Activated CD8-positive, alpha-beta T cell treated with anti-CD3 and anti-CD28 coated beads, Interleukin-2, amount 10 ng/mL, durations not matched to agents 7 days and 5 days (primary cell): ENCODE data around the gene AGBL2. TPM values are rescaled to one million over a fixed set of nuclear protein-coding genes. Genes with fewer than 3 reads are reported as not detected.
"Not testable (repeated sequence)": the region's sequence is repeated elsewhere in the genome, so short reads cannot be mapped to it uniquely, and the experiment has no call there.

Source experiments
- ATAC-seq: fragments of 150-1000 bp; cut with Tn5 transposase; one replicate; pipeline ENCODE4 v1.10.0; 2021; ENCODE audit warnings: moderate library complexity
- CTCF ChIA-PET: fragments of 350-600 bp; sonication (Branson Sonifier 250); formaldehyde crosslinking; loops from one replicate; lab custom pipeline; 2021; ENCODE audit warnings: antibody characterized with exemption; lab: Charles Lee
- POLR2A ChIA-PET: fragments of 350-600 bp; sonication (Branson Sonifier 250); formaldehyde crosslinking; loops from one replicate; lab custom pipeline; 2021; ENCODE audit warnings: antibody characterized with exemption; lab: Charles Lee
- DNase-seq: peaks from one replicate; pipeline ENCODE4 v3.0.0-alpha.2; 2020
- H3K27ac Mint-ChIP-seq: one replicate; pipeline ENCODE4 v1.8.0; 2021; ENCODE audit warnings: mild to moderate bottlenecking, mixed read lengths
- H3K27me3 Mint-ChIP-seq: one replicate; pipeline ENCODE4 v1.8.0; 2021; ENCODE audit warnings: low read depth, mixed read lengths
- H3K36me3 Mint-ChIP-seq: one replicate; pipeline ENCODE4 v1.8.0; 2021; ENCODE audit warnings: low read depth, mixed read lengths
- H3K4me1 Mint-ChIP-seq: one replicate; pipeline ENCODE4 v1.8.0; 2021; ENCODE audit warnings: low read depth, mixed read lengths
- H3K4me3 Mint-ChIP-seq: one replicate; pipeline ENCODE4 v1.8.0; 2021; ENCODE audit warnings: mild to moderate bottlenecking, mixed read lengths
- H3K9me3 Mint-ChIP-seq: one replicate; pipeline ENCODE4 v1.8.0; 2022; ENCODE audit warnings: mixed read lengths; ENCODE audit not compliant: insufficient read depth
- total RNA-seq, 2 experiments: library from RNA; stranded (reverse); gene quantifications; one replicate each; pipeline ENCODE4 v1.2.3, GENCODE V29; 2021

AGBL2 gene
- total RNA-seq = 1 to 10 TPM; 5.6 to 7.8 TPM

GRCh38 chr11:47715082-47715669, at the start of gene AGBL2:
TSS of gene AGBL2 (minus strand) at chr11:47715369. CDS start at chr11:47714650, 719 bp downstream.
- Mint-ChIP-seq H3K36me3 (peaks cover 31% of the 10 kb centered on the region), H3K9me3 (no peaks in the 10 kb centered on the region), H3K4me3 (peak within 1 kb of the TSS; percentile 94), H3K27me3 (no peaks in the 10 kb centered on the region), H3K27ac (peak within 1 kb of the TSS; percentile 96), H3K4me1 (peaks cover 31% of the 10 kb centered on the region)
- CTCF ChIA-PET = interaction anchor here (0.7 to 2.3 kb wide), 9 partner anchors 8 to 219 kb away, joined by 3 to 7 read pairs (median 4); no protein-coding TSS in a partner anchor
- DNase-seq (peak; percentile 93), ATAC-seq (peak; percentile 98)
- POLR2A ChIA-PET = interaction anchor here (0.8 to 1.8 kb wide), 12 partner anchors 9 to 137 kb away, joined by 3 to 13 read pairs (median 4); partner anchors contain the start of genes FNBP4, KBTBD4, MTCH2 and NDUFS3

GRCh38 chr11:47759291-47759690, 44.1 kb upstream of the AGBL2 start:
- POLR2A ChIA-PET, H3K4me3 Mint-ChIP-seq, H3K27me3 Mint-ChIP-seq, H3K9me3 Mint-ChIP-seq, H3K4me1 Mint-ChIP-seq, H3K27ac Mint-ChIP-seq, ATAC-seq, DNase-seq: not testable (repeated sequence)
- CTCF ChIA-PET = interaction anchor here (0.6 kb wide), 1 partner anchor 21 kb away, joined by 3 read pairs; no protein-coding TSS in a partner anchor
- peaks cover 69% of the 10 kb centered on the region for H3K36me3 Mint-ChIP-seq

- peaks cover 2% of the 10 kb centered on the region for H3K4me1 Mint-ChIP-seq
- no peaks in the 10 kb centered on the region for H3K27me3 Mint-ChIP-seq
- H3K27ac Mint-ChIP-seq = no peak overlapping the region
- ChIA-PET CTCF (no interaction called here), POLR2A (no interaction called here)
- DNase-seq (no peak), ATAC-seq (no peak)
- peaks cover 79% of the 10 kb centered on the region for H3K36me3 Mint-ChIP-seq
- no peak overlapping the region for H3K4me3 Mint-ChIP-seq
- H3K9me3 Mint-ChIP-seq = no peaks in the 10 kb centered on the region
These were observed 41.0 kb upstream of the AGBL2 start for GRCh38 chr11:47756208-47756607.

GRCh38 chr11:47750725-47751124, 35.6 kb upstream of the AGBL2 start:
- no peak overlapping the region for H3K4me3 Mint-ChIP-seq
- peaks cover 2% of the 10 kb centered on the region for H3K4me1 Mint-ChIP-seq
- CTCF ChIA-PET = no interaction called here
- DNase-seq (no peak), ATAC-seq (no peak)
- no peak overlapping the region for H3K27ac Mint-ChIP-seq
- H3K36me3 Mint-ChIP-seq = peaks cover 57% of the 10 kb centered on the region
- H3K27me3 Mint-ChIP-seq = no peaks in the 10 kb centered on the region
- POLR2A ChIA-PET = interaction anchor here (0.6 kb wide), 1 partner anchor 63 kb away, joined by 5 read pairs; no protein-coding TSS in a partner anchor
- no peaks in the 10 kb centered on the region for H3K9me3 Mint-ChIP-seq

- CTCF ChIA-PET, DNase-seq, POLR2A ChIA-PET, ATAC-seq, H3K9me3 Mint-ChIP-seq, H3K27ac Mint-ChIP-seq, H3K27me3 Mint-ChIP-seq, H3K4me3 Mint-ChIP-seq, H3K4me1 Mint-ChIP-seq: not testable (repeated sequence)
- H3K36me3 Mint-ChIP-seq = peaks cover 50% of the 10 kb centered on the region
These were observed 27.3 kb upstream of the AGBL2 start for GRCh38 chr11:47742494-47742893.

GRCh38 chr11:47737817-47738216, 22.6 kb upstream of the AGBL2 start:
- not testable (repeated sequence) for DNase-seq, H3K4me3 Mint-ChIP-seq, H3K9me3 Mint-ChIP-seq, H3K27ac Mint-ChIP-seq, H3K27me3 Mint-ChIP-seq, H3K4me1 Mint-ChIP-seq, ATAC-seq
- H3K36me3 Mint-ChIP-seq = peaks cover 48% of the 10 kb centered on the region
- CTCF ChIA-PET = interaction anchor here (1.0 kb wide), 1 partner anchor 9 kb away, joined by 3 read pairs; no protein-coding TSS in a partner anchor
- POLR2A ChIA-PET = interaction anchor here (0.8 to 1.1 kb wide), 2 partner anchors 10 to 30 kb away, joined by 3 read pairs; no protein-coding TSS in a partner anchor

- ATAC-seq (no peak), DNase-seq (no peak)
- H3K4me3 Mint-ChIP-seq = no peak overlapping the region
- no peak overlapping the region for H3K27ac Mint-ChIP-seq
- H3K9me3 Mint-ChIP-seq = no peaks in the 10 kb centered on the region
- ChIA-PET CTCF (no interaction called here), POLR2A (no interaction called here)
- peaks cover 67% of the 10 kb centered on the region for H3K36me3 Mint-ChIP-seq
- no peaks in the 10 kb centered on the region for H3K27me3 Mint-ChIP-seq
- no peaks in the 10 kb centered on the region for H3K4me1 Mint-ChIP-seq
These were observed 17.1 kb upstream of the AGBL2 start for GRCh38 chr11:47732271-47732670.

GRCh38 chr11:47731475-47731874, 16.3 kb upstream of the AGBL2 start:
- Mint-ChIP-seq H3K9me3 (no peaks in the 10 kb centered on the region), H3K36me3 (peaks cover 64% of the 10 kb centered on the region), H3K27ac (no peak overlapping the region), H3K4me1 (no peaks in the 10 kb centered on the region), H3K4me3 (no peak overlapping the region), H3K27me3 (no peaks in the 10 kb centered on the region)
- ATAC-seq (no peak), DNase-seq (no peak)
- POLR2A ChIA-PET = no interaction called here
- CTCF ChIA-PET = interaction anchor here (2.6 kb wide), 1 partner anchor 15 kb away, joined by 5 read pairs; the partner anchor contains the start of gene AGBL2

- ChIA-PET CTCF (interaction anchor here (1.2 kb wide), 1 partner anchor 11 kb away, joined by 5 read pairs; the partner anchor contains the start of gene AGBL2), POLR2A (interaction anchor here (0.6 to 1.6 kb wide), 2 partner anchors 12 kb away, joined by 3 read pairs; partner anchors contain the start of gene AGBL2)
- ATAC-seq (no peak), DNase-seq (no peak)
- H3K36me3 Mint-ChIP-seq = peaks cover 68% of the 10 kb centered on the region
- H3K27ac Mint-ChIP-seq = no peak overlapping the region
- H3K27me3 Mint-ChIP-seq = no peaks in the 10 kb centered on the region
- no peak overlapping the region for H3K4me3 Mint-ChIP-seq
- H3K4me1 Mint-ChIP-seq = peaks cover 5% of the 10 kb centered on the region
- H3K9me3 Mint-ChIP-seq = no peaks in the 10 kb centered on the region
These were observed 11.8 kb upstream of the AGBL2 start for GRCh38 chr11:47726878-47727514.

GRCh38 chr11:47726118-47726442, 10.9 kb upstream of the AGBL2 start:
- Mint-ChIP-seq H3K27me3 (no peaks in the 10 kb centered on the region), H3K9me3 (no peaks in the 10 kb centered on the region), H3K36me3 (peaks cover 65% of the 10 kb centered on the region), H3K4me1 (peaks cover 5% of the 10 kb centered on the region), H3K4me3 (no peak overlapping the region), H3K27ac (peak overlapping the region; percentile 29)
- DNase-seq = no peak
- ChIA-PET CTCF (interaction anchor here (0.6 to 1.4 kb wide), 4 partner anchors 10 to 127 kb away, joined by 3 to 7 read pairs (median 4); partner anchors contain the start of gene AGBL2), POLR2A (no interaction called here)
- ATAC-seq = no peak

- Mint-ChIP-seq H3K27ac (peak overlapping the region; percentile 29), H3K27me3 (no peaks in the 10 kb centered on the region), H3K4me1 (peaks cover 5% of the 10 kb centered on the region), H3K36me3 (peaks cover 66% of the 10 kb centered on the region), H3K9me3 (no peaks in the 10 kb centered on the region), H3K4me3 (no peak overlapping the region)
- ATAC-seq = no peak
- DNase-seq = no peak
- POLR2A ChIA-PET = interaction anchor here (1.0 kb wide), 1 partner anchor 11 kb away, joined by 4 read pairs; the partner anchor contains the start of gene AGBL2
- CTCF ChIA-PET = interaction anchor here (0.9 to 1.4 kb wide), 3 partner anchors 9 to 127 kb away, joined by 3 to 7 read pairs (median 4); partner anchors contain the start of gene AGBL2
These were observed 10.4 kb upstream of the AGBL2 start for GRCh38 chr11:47725442-47726117.
